A673 (cell line): ENCODE data around the gene GDA. TPM values are rescaled to one million over a fixed set of nuclear protein-coding genes. Genes with fewer than 3 reads are reported as not detected.

Experiments used
- BruUV-seq: library from RNA; stranded (reverse); fragments of 400-500 nt; replicated peaks from 2 replicates; lab custom pipeline; 2021; lab: Mats Ljungman, UMichigan
- CTCF ChIA-PET: fragments of 300-600 bp; sonication (Branson Sonifier 250); formaldehyde crosslinking; loops from one replicate; lab custom pipeline; 2022; ENCODE audit warnings: antibody characterized with exemption; lab: Charles Lee
- POLR2A ChIA-PET: fragments of 300-600 bp; sonication (Branson Sonifier 250); formaldehyde crosslinking; loops from one replicate; lab custom pipeline; 2022; ENCODE audit warnings: antibody characterized with exemption; ENCODE audit not compliant: low non-redundant PET; lab: Charles Lee
- DNase-seq: peaks from one replicate; pipeline ENCODE4 v3.0.0-alpha.2; 2015; ENCODE audit warnings: low spot score
- H3K27ac ChIP-seq: fragments of 200-600 bp; sonication (generic); 2 replicates; pipeline ENCODE4 v1.5.1; 2016; ENCODE audit warnings: mixed run types, low read depth, mild to moderate bottlenecking, mixed read lengths, antibody characterized with exemption, low read length; ENCODE audit not compliant: poor library complexity, severe bottlenecking
- H3K27me3 ChIP-seq: fragments of 200-600 bp; sonication (generic); replicated peaks from 2 replicates; pipeline ENCODE4 v1.6.1; 2017; ENCODE audit warnings: mixed run types, low read depth, mild to moderate bottlenecking, mixed read lengths, antibody characterized with exemption, low read length; ENCODE audit not compliant: insufficient read depth, poor library complexity
- H3K36me3 ChIP-seq: fragments of 200-600 bp; sonication (generic); 2 replicates; pipeline ENCODE4 v1.6.1; 2016; ENCODE audit warnings: mixed run types, mild to moderate bottlenecking, mixed read lengths, antibody characterized with exemption, low read length; ENCODE audit not compliant: insufficient read depth, poor library complexity, severe bottlenecking
- H3K4me1 ChIP-seq: fragments of 200-600 bp; sonication (generic); 2 replicates; pipeline ENCODE4 v1.6.1; 2017; ENCODE audit warnings: mixed run types, mild to moderate bottlenecking, mixed read lengths, antibody characterized with exemption, low read length; ENCODE audit not compliant: insufficient read depth, poor library complexity, severe bottlenecking
- H3K4me3 ChIP-seq: fragments of 200-600 bp; sonication (generic); 2 replicates; pipeline ENCODE4 v1.5.1; 2016; ENCODE audit warnings: low read depth, mixed run types, mild to moderate bottlenecking, mixed read lengths, low read length; ENCODE audit not compliant: poor library complexity, severe bottlenecking
- H3K9me3 ChIP-seq: fragments of 200-600 bp; sonication (generic); 2 replicates; pipeline ENCODE4 v1.6.1; 2016; ENCODE audit warnings: mixed run types, low read depth, mild to moderate bottlenecking, mixed read lengths, antibody characterized with exemption, low read length; ENCODE audit not compliant: poor library complexity, severe bottlenecking
- CTCF ChIP-seq: fragments of 300-800, 200-600 bp; sonication (generic); conservative IDR thresholded peaks from 2 replicates; pipeline ENCODE4 v1.5.1; 2017; ENCODE audit warnings: low read depth, mild to moderate bottlenecking, antibody characterized with exemption, low read length, moderate library complexity, mixed read lengths
- EZH2 ChIP-seq: fragments of 200-600 bp; sonication (generic); IDR thresholded peaks from 2 replicates; pipeline ENCODE4 v1.6.1; 2017; ENCODE audit warnings: borderline replicate concordance, low read depth, mild to moderate bottlenecking, mixed read lengths, antibody characterized with exemption, low read length; ENCODE audit not compliant: poor library complexity, severe bottlenecking
- intact Hi-C: fragments of 100-400 bp; cut with micrococcal nuclease; formaldehyde crosslinking; loops from one replicate; pipeline ENCODE4 v1.10.0; 2022; ENCODE audit not compliant: unreplicated experiment
- total RNA-seq: library from RNA; stranded (reverse); gene quantifications from 2 replicates; pipeline ENCODE4 v1.2.3, GENCODE V29; 2021

GDA gene
- total RNA-seq, 1 experiment from 2014 or later = not detected

DNA sequence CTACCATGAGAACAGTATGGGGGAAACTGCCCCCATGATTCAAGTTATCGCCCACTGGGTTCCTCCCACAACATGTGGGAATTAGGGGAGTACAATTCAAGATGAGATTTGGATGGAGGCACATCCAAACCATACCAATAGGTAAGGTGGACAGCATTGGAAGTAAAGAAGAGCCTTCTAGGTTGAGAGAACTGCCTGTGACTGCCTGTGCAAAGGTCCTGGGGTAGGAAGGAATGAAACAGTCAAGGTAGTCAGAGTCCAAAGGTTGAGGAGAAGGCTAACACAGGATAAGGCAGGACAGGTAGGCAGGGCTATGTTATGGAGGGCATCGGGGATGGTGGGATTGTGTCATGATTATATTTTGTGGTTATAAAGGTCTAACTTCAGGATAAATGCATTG lies 6.1 kb downstream of the GDA start:
- POLR2A ChIA-PET = no interaction called here

GRCh38 chr9:72156586-72156985 lies 7.3 kb downstream of the GDA start:
- BruUV-seq = no TSS peak
- Histone ChIP-seq H3K4me3 (no peak overlapping the region), H3K36me3 (no peaks in the 10 kb centered on the region), H3K27me3 (no peaks in the 10 kb centered on the region), H3K27ac (no peak overlapping the region), H3K4me1 (no peaks in the 10 kb centered on the region), H3K9me3 (no peaks in the 10 kb centered on the region)
- ChIA-PET POLR2A (no interaction called here), CTCF (no interaction called here)
- DNase-seq = no peak
- intact Hi-C loops = no loop called here
- no peak for TF ChIP-seq EZH2
- no peak for TF ChIP-seq CTCF

More for the DNA sequence above, 6.1 kb downstream of the GDA start:
- BruUV-seq = no TSS peak
- Histone ChIP-seq H3K4me1 (no peaks in the 10 kb centered on the region), H3K27me3 (peaks cover 10% of the 10 kb centered on the region), H3K36me3 (no peaks in the 10 kb centered on the region), H3K4me3 (no peak overlapping the region), H3K9me3 (no peaks in the 10 kb centered on the region), H3K27ac (no peak overlapping the region)
- DNase-seq = no peak
- intact Hi-C loops = no loop called here
- CTCF ChIA-PET = no interaction called here
- TF ChIP-seq CTCF (no peak), EZH2 (no peak)

DNA sequence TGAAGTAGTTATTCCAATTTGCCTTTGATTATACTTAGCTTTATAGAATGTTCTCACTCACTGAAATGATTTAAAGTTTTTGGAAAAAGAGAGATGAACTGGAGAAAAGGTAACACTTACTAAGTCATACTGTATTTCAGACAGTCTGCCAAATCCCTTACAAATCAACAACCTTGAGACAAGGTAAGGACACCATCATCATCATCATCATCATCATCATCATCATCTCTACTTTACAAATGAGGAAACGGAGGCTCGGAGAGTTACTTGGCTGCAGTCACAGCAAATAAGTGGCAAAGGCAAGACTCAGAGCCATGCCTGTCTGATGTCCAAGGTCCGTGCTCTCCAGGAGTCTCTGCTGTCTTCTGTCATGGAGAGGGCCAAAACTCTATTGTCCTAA lies 9.4 kb downstream of the GDA start:
- DNase-seq = no peak
- ChIA-PET POLR2A (no interaction called here), CTCF (no interaction called here)
- H3K4me1 ChIP-seq = no peaks in the 10 kb centered on the region
- TF ChIP-seq CTCF (no peak), EZH2 (no peak)
- H3K27ac ChIP-seq = no peak overlapping the region
- no TSS peak for BruUV-seq
- no peaks in the 10 kb centered on the region for H3K9me3 ChIP-seq
- intact Hi-C loops = no loop called here
- H3K36me3 ChIP-seq = no peaks in the 10 kb centered on the region
- H3K4me3 ChIP-seq = no peak overlapping the region
- no peaks in the 10 kb centered on the region for H3K27me3 ChIP-seq
